RWPE2 (cell line): ENCODE measurements around the gene GPER1.

Experiments used
- ATAC-seq: fragments of 200-7000 bp; cut with Tn5 transposase; 3 replicates; pipeline ENCODE4 v1.9.1; 2021; ENCODE audit warnings: low read depth
- DNase-seq: peaks from one replicate; pipeline ENCODE4 v3.0.0-alpha.2; 2020; ENCODE audit warnings: low spot score
- H3K27ac ChIP-seq: fragments of 450-650 bp; 2 replicates; pipeline ENCODE4 v1.5.1; 2017; ENCODE audit warnings: mild to moderate bottlenecking; ENCODE audit not compliant: poor library complexity, severe bottlenecking
- H3K27me3 ChIP-seq: fragments of 250-450 bp; sonication (Bioruptor Pico); 2 replicates; pipeline ENCODE4 v1.5.1; 2021; ENCODE audit warnings: mild to moderate bottlenecking, moderate library complexity; ENCODE audit not compliant: insufficient read depth, poor library complexity, severe bottlenecking
- H3K36me3 ChIP-seq: fragments of 250-450 bp; sonication (Bioruptor Pico); 2 replicates; pipeline ENCODE4 v1.5.1; 2020; ENCODE audit warnings: low read depth, mild to moderate bottlenecking, moderate library complexity
- H3K4me1 ChIP-seq: fragments of 250-450 bp; sonication (Bioruptor Pico); 2 replicates; pipeline ENCODE4 v1.5.1; 2021; ENCODE audit warnings: mild to moderate bottlenecking, moderate library complexity; ENCODE audit not compliant: insufficient read depth, poor library complexity, severe bottlenecking
- H3K4me3 ChIP-seq: fragments of 250-450 bp; sonication (Bioruptor Pico); 2 replicates; pipeline ENCODE4 v1.5.1; 2021; ENCODE audit warnings: mild to moderate bottlenecking, moderate library complexity; ENCODE audit not compliant: severe bottlenecking
- H3K9me3 ChIP-seq: fragments of 250-450 bp; sonication (Bioruptor Pico); 2 replicates; pipeline ENCODE4 v1.5.1; 2021; ENCODE audit warnings: mild to moderate bottlenecking, moderate library complexity; ENCODE audit not compliant: severe bottlenecking
- TF ChIP-seq, protein P1 (sequence below): fragments of 450-650 bp; IDR thresholded peaks from one replicate; pipeline ENCODE4 v1.5.1; 2017; ENCODE audit warnings: mild to moderate bottlenecking, moderate library complexity; ENCODE audit not compliant: poor library complexity, severe bottlenecking

GPER1 gene

DNA sequence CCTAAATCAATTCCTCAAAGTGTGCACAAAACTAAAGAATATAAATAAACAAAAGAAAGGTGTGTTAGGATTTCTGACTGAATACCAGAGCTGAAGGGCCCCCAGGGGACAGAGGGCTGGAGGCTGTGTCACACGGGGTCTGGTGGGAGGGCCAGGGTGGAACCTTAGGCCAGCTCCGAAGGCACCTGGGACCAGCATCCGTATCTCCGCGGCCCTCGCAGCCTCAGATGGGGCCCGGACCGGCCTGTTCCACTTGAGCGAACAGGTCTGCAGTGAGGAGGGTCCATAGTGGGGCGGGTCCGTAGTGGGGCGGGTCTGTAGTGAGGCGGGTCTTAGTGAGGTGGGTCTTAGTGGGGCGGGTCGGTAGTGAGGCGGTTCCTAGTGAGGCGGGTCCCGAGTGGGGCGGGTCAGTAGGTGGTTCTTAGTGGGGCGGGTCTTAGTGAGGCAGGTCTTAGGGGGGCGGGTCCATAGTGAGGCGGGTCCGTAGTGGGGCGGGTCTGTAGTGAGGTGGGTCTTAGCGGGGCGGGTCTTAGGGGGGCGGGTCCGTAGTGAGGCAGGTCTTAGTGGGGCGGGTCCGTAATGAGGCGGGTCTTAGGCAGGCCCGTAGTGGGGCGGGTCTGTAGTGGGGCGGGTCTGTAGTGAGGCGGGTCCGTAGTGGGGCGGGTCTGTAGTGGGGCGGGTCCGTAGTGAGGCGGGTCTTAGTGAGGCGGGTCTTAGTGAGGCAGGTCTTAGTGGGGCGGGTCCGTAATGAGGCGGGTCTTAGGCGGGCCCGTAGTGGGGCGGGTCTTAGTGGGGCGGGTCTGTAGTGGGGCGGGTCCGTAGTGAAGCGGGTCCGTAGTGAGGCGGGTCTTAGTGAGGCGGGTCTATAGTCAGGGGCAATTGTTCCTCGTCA is 28.5 kb upstream of the GPER1 start:
- DNase-seq (no peak), ATAC-seq (peak; percentile 8; the same call in 1 of the 3 replicates)
- TF ChIP-seq, protein P1, sequence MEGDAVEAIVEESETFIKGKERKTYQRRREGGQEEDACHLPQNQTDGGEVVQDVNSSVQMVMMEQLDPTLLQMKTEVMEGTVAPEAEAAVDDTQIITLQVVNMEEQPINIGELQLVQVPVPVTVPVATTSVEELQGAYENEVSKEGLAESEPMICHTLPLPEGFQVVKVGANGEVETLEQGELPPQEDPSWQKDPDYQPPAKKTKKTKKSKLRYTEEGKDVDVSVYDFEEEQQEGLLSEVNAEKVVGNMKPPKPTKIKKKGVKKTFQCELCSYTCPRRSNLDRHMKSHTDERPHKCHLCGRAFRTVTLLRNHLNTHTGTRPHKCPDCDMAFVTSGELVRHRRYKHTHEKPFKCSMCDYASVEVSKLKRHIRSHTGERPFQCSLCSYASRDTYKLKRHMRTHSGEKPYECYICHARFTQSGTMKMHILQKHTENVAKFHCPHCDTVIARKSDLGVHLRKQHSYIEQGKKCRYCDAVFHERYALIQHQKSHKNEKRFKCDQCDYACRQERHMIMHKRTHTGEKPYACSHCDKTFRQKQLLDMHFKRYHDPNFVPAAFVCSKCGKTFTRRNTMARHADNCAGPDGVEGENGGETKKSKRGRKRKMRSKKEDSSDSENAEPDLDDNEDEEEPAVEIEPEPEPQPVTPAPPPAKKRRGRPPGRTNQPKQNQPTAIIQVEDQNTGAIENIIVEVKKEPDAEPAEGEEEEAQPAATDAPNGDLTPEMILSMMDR, result no peak
- no peak overlapping the region for H3K27ac ChIP-seq
- no peaks in the 10 kb centered on the region for H3K4me1 ChIP-seq
- H3K4me3 ChIP-seq, result no peak overlapping the region
- H3K9me3 ChIP-seq, result no peaks in the 10 kb centered on the region
- no peaks in the 10 kb centered on the region for H3K36me3 ChIP-seq
- H3K27me3 ChIP-seq, result no peaks in the 10 kb centered on the region

DNA sequence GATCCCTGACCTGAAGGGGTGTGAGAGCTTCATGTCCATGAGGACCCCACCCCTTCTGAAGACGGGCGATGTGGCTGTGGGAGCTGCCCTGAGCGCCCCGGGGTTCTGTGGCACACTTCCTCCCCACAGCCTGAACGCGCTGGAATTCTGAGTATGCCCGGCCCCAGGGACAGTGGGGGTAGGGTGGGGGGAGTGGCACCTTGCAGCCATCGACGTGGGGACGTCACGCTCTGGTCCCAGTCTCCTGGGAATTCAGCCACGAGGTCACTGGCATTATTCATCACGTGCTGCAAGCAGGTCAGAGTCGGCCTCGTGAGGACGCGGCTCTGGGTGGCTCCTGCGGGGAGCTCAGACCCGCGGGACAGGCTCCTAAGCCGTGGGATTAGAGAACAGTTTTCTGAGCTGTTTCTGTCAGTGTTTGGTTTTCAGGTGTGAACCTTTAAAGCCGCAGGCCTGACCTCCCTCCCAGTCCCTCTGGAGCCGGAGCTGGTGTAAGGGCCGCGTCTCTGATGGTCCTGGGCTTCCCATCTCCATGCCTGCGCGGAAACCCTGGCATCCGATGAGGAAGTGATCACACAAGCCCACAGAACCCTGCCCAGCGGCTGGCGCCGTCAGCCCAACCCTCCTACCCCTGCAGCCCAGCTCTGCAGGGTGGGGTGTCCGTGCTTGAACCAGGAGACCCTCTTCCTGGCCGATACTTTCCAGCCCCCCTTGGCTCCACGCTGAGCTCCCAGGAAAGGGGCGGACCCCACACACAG is 27.4 kb upstream of the GPER1 start:
- ATAC-seq (no peak), DNase-seq (no peak)
- Histone ChIP-seq H3K9me3 (no peaks in the 10 kb centered on the region), H3K27me3 (no peaks in the 10 kb centered on the region), H3K4me1 (no peaks in the 10 kb centered on the region), H3K27ac (no peak overlapping the region), H3K36me3 (no peaks in the 10 kb centered on the region), H3K4me3 (no peak overlapping the region)
- TF ChIP-seq, protein P1, result no peak

DNA sequence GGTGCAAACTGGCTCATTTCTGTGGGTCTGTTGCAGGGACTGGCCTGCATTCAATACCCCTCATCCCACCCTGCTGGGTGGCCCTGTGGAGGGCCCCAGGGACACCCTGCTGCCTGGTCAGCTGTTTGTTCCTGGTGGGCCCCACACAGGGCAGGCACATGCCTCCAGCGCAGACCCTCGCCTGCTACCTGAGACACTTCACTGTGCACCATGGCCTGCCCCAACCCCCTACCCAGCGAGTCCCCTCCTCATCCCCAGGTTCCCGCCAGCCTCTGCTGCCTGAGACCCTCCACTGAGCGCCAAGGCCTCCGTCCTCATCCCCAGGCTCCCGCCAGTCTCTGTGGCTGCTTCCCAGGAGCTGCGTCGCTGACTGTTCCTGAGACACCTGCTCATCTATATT is 26.7 kb upstream of the GPER1 start:
- Histone ChIP-seq H3K4me3 (no peak overlapping the region), H3K9me3 (no peaks in the 10 kb centered on the region), H3K27ac (no peak overlapping the region), H3K36me3 (no peaks in the 10 kb centered on the region), H3K4me1 (no peaks in the 10 kb centered on the region), H3K27me3 (no peaks in the 10 kb centered on the region)
- TF ChIP-seq, protein P1, result no peak
- DNase-seq, result no peak
- no peak for ATAC-seq

DNA sequence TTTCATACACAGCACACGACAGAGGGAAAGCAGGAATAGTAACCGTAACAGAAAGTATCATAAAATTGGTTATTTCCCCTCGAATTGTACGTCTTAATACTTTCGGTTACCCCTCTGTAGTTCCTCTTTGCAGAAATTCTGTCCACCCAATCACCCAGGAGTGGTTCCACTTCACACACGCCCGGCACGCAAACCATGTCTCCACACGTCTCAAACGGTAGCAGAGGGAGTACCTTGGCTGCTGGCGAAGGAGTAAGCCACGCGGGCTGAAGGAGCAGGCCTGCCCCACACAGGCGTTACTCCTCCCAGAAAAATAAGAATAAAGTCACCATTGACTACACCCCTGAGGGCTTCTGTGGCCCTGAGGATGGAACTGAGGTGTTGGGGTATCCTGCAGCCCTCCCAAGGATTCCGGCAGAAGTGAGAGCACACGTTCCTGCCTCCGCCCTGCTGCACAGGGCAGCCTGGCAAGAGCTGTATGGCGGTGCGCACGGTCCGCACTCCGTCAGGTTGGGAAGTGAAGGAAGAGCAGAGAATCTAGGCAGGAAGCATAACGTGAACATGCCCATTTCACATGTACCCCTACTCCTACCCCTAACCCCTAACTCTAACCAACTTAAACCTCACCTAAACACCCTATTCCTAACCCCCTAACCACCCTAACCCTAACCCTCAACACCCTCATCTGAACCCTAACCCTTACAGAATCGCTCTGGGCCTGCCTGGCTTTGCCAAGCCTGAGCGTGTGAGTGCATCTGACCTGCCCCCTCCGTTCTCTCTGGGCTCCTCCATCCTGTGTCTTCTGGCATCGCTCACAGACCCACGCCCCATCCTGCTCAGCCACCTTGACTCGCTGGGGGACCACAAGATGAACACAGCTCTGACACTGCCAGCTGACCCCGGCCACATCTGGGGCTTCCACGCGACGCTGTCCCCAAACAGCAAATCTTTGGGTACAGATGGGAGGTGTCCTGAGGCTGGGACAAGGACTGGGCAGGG is 25.3 kb upstream of the GPER1 start:
- ATAC-seq (no peak), DNase-seq (no peak)
- Histone ChIP-seq H3K36me3 (no peaks in the 10 kb centered on the region), H3K27ac (no peak overlapping the region), H3K27me3 (no peaks in the 10 kb centered on the region), H3K4me3 (no peak overlapping the region), H3K4me1 (no peaks in the 10 kb centered on the region), H3K9me3 (no peaks in the 10 kb centered on the region)
- TF ChIP-seq, protein P1, result no peak
